Measurements from ENCODE around the gene CYB561D2.

Gene CYB561D2

GRCh38 chr3:50355829-50356552, 5.3 kb downstream of the CYB561D2 start:
- TF ChIP-seq CTCF (IDR thresholded peaks at IDR 0.05) = no peak

- TF ChIP-seq CTCF (IDR thresholded peaks at IDR 0.05) = no peak
Measured at GRCh38 chr3:50356553-50356952, 5.9 kb downstream of the CYB561D2 start.

GRCh38 chr3:50357481-50357880, 6.8 kb downstream of the CYB561D2 start:
- TF ChIP-seq CTCF (IDR thresholded peaks at IDR 0.05) = no peak

- TF ChIP-seq CTCF (IDR thresholded peaks at IDR 0.05) = no peak
Measured at GRCh38 chr3:50358355-50358910, 7.8 kb downstream of the CYB561D2 start.

GRCh38 chr3:50358911-50359759, 8.5 kb downstream of the CYB561D2 start, which contains the start of gene TMEM115:
Gene TMEM115 (minus strand): TSS chr3:50359521. CDS start chr3:50359063, 458 bp downstream.
- TF ChIP-seq CTCF (IDR thresholded peaks at IDR 0.05) = no peak

GRCh38 chr3:50359760-50360110, 9.1 kb downstream of the CYB561D2 start:
- TF ChIP-seq CTCF (IDR thresholded peaks at IDR 0.05) = no peak

- no peak for TF ChIP-seq CTCF (IDR thresholded peaks at IDR 0.05)
Measured at GRCh38 chr3:50364573-50365079, 14.0 kb downstream of the CYB561D2 start.
